ENCODE results near the gene CASP3. TPM values are rescaled to one million over a fixed set of nuclear protein-coding genes. Genes with fewer than 3 reads are reported as not detected.
"Not testable (repeated sequence)": the region's sequence is repeated elsewhere in the genome, so short reads cannot be mapped to it uniquely, and the experiment has no call there.

Gene CASP3
- total RNA-seq, 1 experiment from 2014 or later = 46.1 TPM

GRCh38 chr4:184664445-184665210, 15.4 kb upstream of the CASP3 start:
- no peak for DNase-seq (ENCODE audit: low spot score)

GRCh38 chr4:184662236-184662635, 13.0 kb upstream of the CASP3 start:
- no peak for DNase-seq (ENCODE audit: low spot score)

GRCh38 chr4:184660978-184661377, 11.7 kb upstream of the CASP3 start:
- no peak for DNase-seq (ENCODE audit: low spot score)

GRCh38 chr4:184657820-184658219, 8.6 kb upstream of the CASP3 start:
- not testable (repeated sequence) for DNase-seq (ENCODE audit: low spot score)

- DNase-seq (ENCODE audit: low spot score) = no peak
These were observed 7.9 kb upstream of the CASP3 start for GRCh38 chr4:184657144-184657543.

- no peak for DNase-seq (ENCODE audit: low spot score)
These were observed 6.9 kb upstream of the CASP3 start for GRCh38 chr4:184655889-184656869.

GRCh38 chr4:184653650-184654049, 4.4 kb upstream of the CASP3 start:
- no peak for DNase-seq (ENCODE audit: low spot score)

- not testable (repeated sequence) for DNase-seq (ENCODE audit: low spot score)
These were observed 3.4 kb upstream of the CASP3 start for GRCh38 chr4:184652681-184653080.

GRCh38 chr4:184651899-184652298, 2.7 kb upstream of the CASP3 start:
- no peak for DNase-seq (ENCODE audit: low spot score)

GRCh38 chr4:184649971-184650855, 966 bp upstream of the CASP3 start:
- no peak for DNase-seq (ENCODE audit: low spot score)

- DNase-seq (ENCODE audit: low spot score) = peak; percentile 40
These were observed 778 bp downstream of the CASP3 start for GRCh38 chr4:184648313-184649025.

- no peak for DNase-seq (ENCODE audit: low spot score)
These were observed 1.3 kb downstream of the CASP3 start for GRCh38 chr4:184648054-184648312.

- no peak for DNase-seq (ENCODE audit: low spot score)
These were observed 1.8 kb downstream of the CASP3 start for GRCh38 chr4:184647266-184648053.

GRCh38 chr4:184645904-184646610, 3.2 kb downstream of the CASP3 start:
- no peak for DNase-seq (ENCODE audit: low spot score)

GRCh38 chr4:184644553-184645307, 4.5 kb downstream of the CASP3 start:
- DNase-seq (ENCODE audit: low spot score) = peak; percentile 44

- DNase-seq (ENCODE audit: low spot score) = no peak
These were observed 5.5 kb downstream of the CASP3 start for GRCh38 chr4:184643731-184644130.

GRCh38 chr4:184641451-184641850, 7.8 kb downstream of the CASP3 start:
- no peak for DNase-seq (ENCODE audit: low spot score)

GRCh38 chr4:184641022-184641421, 8.2 kb downstream of the CASP3 start:
- DNase-seq (ENCODE audit: low spot score) = no peak

- no peak for DNase-seq (ENCODE audit: low spot score)
These were observed 12.3 kb downstream of the CASP3 start for GRCh38 chr4:184636897-184637296.
